ENCODE measurements around the gene MIB1.
"Not testable (repeated sequence)": the region's sequence is repeated elsewhere in the genome, so short reads cannot be mapped to it uniquely, and the experiment has no call there.

Gene MIB1

DNA sequence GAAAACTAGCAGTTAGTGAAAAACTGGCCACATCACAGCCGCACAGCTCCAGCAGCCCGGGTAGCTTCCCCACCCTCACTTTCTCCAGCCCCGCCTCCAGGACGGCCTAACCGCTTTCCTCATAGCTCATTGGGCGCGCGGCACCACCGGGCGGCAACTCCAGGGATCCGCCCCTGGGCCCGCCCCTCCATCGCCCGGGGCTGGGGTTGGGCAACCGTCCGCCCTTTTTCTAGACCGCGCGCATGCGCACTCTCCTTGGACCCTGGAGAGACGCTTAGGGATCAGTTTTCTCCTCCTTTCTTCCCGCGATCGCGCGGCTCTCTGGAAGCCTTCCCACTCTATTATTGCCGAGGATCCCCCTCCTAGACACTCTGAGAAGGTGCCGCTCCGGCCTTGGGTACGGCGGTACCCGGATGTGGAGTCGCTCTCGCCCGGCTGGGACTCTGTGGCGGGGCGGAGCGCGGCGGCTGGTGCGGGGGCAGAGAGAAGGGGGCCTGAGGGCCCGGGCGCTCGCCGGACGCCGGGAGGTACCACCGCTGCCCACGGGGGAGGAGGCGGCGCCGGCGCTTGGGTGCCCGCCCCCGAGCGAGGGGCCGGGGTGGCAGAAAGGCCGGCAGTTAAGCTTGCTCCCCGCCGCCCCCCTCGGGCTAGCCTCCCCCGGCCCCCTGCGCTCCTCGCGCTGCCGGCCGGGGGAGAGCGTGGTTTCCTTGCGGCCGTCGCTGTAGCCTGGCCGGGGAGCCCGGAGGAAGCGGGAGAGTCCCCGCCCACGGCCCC lies at the start of gene MIB1:
MIB1 (plus strand) TSS at position 255 of the 774 bp plus-strand sequence. CDS start 792 bp downstream, outside the sequence.
- DNase-seq (ENCODE audit: low read depth in 3 of 3), result peak; percentile 97 to 98 (median 97)

- no peak for DNase-seq (ENCODE audit: low read depth in 3 of 3)
Measured at GRCh38 chr18:21693322-21693721, 47.3 kb upstream of the MIB1 start.

GRCh38 chr18:21700528-21701075 lies 40.0 kb upstream of the MIB1 start:
- DNase-seq (ENCODE audit: low read depth in 3 of 3), result no peak

GRCh38 chr18:21701621-21702020 lies 39.0 kb upstream of the MIB1 start:
- DNase-seq (ENCODE audit: low read depth in 3 of 3), result no peak

GRCh38 chr18:21702602-21703001 lies 38.0 kb upstream of the MIB1 start:
- DNase-seq (ENCODE audit: low read depth in 3 of 3), result no peak

DNA sequence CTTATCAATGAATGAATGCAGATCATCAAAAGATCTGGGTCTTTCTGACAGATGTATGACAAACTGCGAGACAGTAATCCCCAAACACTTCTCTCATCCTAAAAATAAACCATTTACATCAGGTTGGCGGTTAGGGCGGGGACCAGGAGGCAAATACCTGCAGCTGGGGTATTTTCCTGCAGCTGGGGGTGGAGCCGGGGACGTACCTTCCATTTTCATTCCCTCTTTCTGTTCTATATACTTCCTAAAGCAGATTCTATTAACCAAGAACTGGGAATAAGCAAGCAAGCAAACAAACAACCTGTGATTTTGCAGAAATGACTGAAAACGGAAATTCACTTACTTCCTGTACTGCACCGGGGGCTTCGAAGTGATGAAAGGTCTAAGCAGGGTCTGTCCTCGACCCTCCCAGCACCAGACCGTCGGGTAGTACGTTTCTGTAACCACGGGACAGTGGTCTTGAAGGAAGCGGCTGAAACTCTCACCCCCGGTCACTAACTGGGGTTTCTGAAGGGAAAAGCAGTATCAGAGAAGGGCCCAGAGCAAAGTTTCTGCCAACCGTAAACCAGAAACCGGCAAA lies 37.3 kb upstream of the MIB1 start:
- DNase-seq (ENCODE audit: low read depth in 3 of 3), result no peak

DNA sequence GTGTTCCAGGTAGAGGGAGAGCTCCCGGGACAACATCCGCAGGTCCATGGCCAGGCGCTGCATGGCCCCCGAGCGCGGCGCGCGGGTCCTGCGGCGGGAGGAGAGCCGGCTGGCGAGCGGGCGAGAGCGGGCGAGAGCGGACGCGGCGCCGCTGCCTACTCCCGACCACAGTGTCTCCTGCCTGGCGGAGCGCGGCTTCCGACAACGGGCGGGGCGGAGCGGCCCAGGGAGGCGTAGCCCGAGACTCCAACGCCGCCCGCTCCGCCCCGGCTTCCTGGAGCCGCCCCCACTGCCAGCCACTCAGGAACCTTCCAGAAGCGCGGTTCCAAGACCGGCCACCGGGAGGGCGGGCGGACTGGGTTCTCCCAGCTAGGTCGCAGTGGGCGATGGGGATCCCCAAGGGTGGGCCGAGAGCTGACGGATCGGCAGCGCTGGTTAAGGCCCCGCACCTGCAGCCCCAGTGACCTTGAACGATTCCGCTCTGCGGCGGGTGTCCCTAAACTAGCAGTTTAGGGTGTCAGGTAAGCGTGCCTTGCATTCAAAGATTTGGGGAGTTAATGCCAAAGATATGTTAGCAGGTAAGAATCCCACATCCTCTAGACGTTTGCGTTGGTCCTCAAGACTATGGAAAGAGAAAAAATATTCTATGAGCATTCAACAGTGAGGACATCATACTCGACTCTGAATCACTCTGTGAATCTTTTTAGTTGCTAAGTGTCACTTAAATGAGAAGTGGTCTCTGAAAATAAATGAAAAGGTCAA lies 35.8 kb upstream of the MIB1 start, which contains the start of gene ABHD3:
ABHD3 (minus strand) TSS at position 172 of the 762 bp plus-strand sequence; CDS start at position 63, 109 bp downstream.
- peak; percentile 79 to 84 (median 81) for DNase-seq (ENCODE audit: low read depth in 3 of 3)

DNA sequence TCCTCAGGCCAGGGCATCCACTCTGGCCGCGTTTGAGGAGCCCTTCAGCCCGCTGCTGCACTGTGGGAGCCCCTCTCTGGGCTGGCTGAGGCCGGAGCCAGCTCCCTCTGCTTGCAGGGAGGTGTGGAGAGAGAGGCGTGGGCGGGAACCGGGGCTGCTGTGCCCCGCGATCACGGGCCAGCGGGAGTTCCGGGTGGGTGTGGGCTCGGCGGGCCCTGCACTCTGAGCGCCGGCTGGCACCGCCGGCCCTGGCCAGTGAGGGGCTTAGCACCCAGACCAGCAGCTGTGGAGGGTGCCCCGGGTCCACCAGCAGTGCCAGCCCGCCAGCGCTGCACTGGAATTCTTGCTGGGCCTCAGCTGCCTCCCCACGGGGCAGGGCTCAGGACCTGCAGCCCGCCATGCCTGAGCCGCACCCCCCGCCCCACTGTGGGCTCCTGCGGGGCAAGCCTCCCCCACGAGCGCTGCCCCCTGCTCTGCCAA lies 34.2 kb upstream of the MIB1 start:
- no peak for DNase-seq (ENCODE audit: low read depth in 3 of 3)

DNA sequence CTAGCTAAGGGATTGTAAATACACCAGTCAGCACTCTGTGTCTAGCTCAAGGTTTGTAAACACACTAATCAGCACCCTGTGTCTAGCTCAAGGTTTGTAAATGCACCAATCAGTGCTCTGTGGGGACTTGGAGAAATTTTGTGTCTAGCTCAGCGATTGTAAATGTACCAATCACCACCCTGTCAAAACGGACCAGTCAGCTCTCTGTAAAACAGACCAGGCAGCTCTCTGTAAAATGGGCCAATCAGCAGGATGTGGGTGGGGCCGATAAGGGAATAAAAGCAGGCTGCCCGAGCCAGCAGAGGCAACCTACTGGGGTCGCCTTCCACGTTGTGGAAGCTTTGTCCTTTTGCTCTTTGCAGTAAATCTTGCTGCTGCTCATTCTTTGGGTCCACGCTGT lies 33.5 kb upstream of the MIB1 start:
- not testable (repeated sequence) for DNase-seq (ENCODE audit: low read depth in 3 of 3)

DNA sequence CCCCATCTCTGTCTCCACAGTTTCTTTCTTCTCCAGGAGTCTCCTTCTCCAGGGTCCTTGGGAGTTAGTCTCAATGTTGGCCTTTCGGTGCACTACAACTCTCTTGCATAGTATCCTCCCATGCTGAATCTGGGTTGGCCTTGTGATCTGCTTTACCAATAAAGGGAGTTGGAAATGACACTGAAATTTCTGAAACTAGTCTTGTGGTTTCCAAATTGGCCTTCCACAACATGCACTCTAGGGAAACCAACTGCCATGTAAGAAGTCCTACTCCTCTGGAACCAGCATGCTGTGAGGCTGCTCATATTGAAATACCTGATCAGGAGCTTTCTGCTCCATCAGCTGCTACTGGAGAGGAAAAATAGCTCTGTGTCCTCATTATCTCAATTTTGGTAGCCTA lies 26.1 kb upstream of the MIB1 start:
- no peak for DNase-seq (ENCODE audit: low read depth in 3 of 3)

DNA sequence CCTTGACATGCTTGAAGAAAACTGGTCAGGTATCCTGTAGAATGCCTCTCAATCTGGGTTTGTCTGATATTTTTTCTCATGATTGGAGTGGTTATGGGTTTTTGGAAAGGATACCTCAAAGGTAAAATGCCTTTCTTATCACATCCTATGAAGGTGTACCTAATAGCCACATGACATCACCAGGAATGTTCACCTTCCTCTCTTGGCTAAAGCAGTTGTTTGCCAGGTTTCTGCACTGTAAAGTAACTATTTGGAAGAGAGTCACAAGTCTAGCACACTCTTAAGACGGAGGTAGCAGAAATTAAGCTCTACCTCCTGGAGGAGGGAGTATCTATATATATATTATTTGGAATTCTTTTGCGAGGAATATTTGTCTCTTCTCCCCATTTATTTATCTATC lies 17.9 kb upstream of the MIB1 start:
- DNase-seq (ENCODE audit: low read depth in 3 of 3), result no peak

- no peak for DNase-seq (ENCODE audit: low read depth in 3 of 3)
Measured at GRCh38 chr18:21725201-21725600, 15.4 kb upstream of the MIB1 start.

- no peak for DNase-seq (ENCODE audit: low read depth in 3 of 3)
Measured at GRCh38 chr18:21727702-21728101, 12.9 kb upstream of the MIB1 start.

- no peak for DNase-seq (ENCODE audit: low read depth in 3 of 3)
Measured at GRCh38 chr18:21733011-21733410, 7.6 kb upstream of the MIB1 start.

- DNase-seq (ENCODE audit: low read depth in 3 of 3), result no peak
Measured at GRCh38 chr18:21735452-21736015, 5.1 kb upstream of the MIB1 start.

DNA sequence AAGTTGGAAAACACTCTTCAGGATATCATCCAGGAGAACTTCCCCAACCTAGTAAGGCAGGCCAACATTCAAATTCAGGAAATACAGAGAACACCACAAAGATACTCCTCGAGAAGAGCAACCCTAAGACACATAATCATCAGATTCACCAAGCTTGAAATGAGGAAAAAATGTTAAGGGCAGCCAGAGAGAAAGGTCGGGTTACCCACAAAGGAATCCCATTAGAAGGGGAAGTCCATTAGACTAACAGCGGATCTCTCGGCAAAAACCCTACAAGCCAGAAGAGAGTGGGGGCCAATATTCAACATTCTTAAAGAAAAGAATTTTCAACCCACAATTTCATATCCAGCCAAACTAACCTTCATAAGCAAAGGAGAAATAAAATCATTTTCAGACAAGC lies 3.7 kb upstream of the MIB1 start:
- DNase-seq (ENCODE audit: low read depth in 3 of 3), result not testable (repeated sequence)

DNA sequence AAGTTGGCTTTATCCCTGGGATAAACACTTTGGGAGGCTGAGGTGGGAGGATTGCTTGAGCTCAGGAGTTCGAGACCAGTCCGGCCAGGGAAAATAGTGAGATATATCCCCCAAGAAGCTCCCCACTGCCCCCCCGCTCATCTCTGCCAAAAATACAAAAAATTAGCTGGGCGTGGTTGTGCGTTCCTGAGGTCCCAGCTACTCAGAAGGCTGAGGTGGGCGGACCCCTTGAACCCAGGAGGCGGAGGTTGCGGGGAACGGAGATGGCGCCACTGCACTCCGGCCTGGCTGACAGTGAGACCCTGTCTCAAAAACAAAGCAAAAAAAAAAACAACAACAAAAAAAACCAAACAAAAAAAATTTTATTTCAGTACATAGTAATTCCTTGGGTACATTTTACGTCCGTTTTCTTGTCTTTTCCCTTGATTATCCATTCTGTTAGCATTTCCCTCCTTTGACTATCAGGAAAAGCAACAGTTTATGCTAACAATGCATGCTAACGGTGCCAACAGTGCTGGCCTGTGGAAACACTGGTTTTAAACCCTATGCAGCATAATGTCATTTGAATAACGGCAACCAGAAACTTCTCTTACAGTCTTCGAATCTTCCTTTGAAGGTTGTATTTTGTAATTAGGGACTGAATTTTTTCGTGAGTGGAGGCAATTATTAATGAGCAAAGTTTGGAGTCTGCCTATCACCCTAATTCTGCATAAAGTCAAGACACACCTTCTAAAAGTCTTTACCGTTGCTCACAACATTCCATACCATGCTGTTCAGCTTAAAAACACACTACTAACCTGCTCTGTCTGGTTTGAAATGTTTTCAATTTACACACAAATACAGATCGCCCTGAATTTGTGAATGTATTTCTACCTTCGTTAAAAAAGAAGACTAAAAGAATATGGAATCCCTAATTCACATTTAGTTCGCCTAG lies 721 bp upstream of the MIB1 start:
- no peak for DNase-seq (ENCODE audit: low read depth in 3 of 3)

DNA sequence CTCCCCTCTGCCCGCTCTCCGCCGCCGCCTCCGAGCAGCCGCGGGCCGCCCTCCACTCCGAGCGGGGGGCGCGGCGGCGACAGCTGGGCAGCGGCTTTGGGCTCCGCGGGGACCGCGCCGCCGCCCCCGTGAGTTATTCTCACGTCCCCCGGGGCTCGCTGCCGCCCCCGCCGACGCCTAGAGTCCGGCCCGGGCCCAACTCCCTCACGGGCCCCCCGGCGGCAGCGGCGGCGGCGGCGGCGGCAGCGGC lies 645 bp downstream of the MIB1 start:
- no peak for DNase-seq (ENCODE audit: low read depth in 3 of 3)

- peak in 1 of 3 experiments; percentile 22 for DNase-seq (ENCODE audit: low read depth in 3 of 3)
Measured at GRCh38 chr18:21741562-21742314, 1.1 kb downstream of the MIB1 start.

- DNase-seq (ENCODE audit: low read depth in 3 of 3), result no peak
Measured at GRCh38 chr18:21742315-21742687, 1.7 kb downstream of the MIB1 start.

Data from stimulated activated CD4-positive, alpha-beta T cell treated with anti-CD3 and anti-CD28 coated beads, TNF-alpha, amount 100 ng/mL, for 4 hours (primary cell).